Mesendoderm (in vitro differentiated cells): ENCODE measurements around the gene IL7R.

Experiments used
- DNase-seq: peaks from one replicate; pipeline ENCODE4 v3.0.0; 2013
- H2AK5ac ChIP-seq: 2 replicates; pipeline ENCODE4 v1.6.1; 2013; ENCODE audit warnings: low read length, inconsistent platforms
- H2BK120ac ChIP-seq: 2 replicates; pipeline ENCODE4 v1.6.1; 2013; ENCODE audit warnings: low read depth, mild to moderate bottlenecking, low read length, moderate library complexity, mixed read lengths
- H2BK15ac ChIP-seq: replicated peaks from 2 replicates; pipeline ENCODE4 v1.6.1; 2013; ENCODE audit warnings: low read depth, mild to moderate bottlenecking, moderate library complexity
- H2BK5ac ChIP-seq: 2 replicates; pipeline ENCODE4 v1.6.1; 2013; ENCODE audit warnings: low read length, inconsistent platforms
- H3K18ac ChIP-seq: 2 replicates; pipeline ENCODE4 v1.6.1; 2013; ENCODE audit warnings: mild to moderate bottlenecking, low read length, mixed read lengths
- H3K23ac ChIP-seq: one replicate; pipeline ENCODE4 v1.6.1; 2013; ENCODE audit warnings: low read length
- H3K27ac ChIP-seq: 2 replicates; pipeline ENCODE4 v1.5.1; 2013; ENCODE audit warnings: low read depth, mild to moderate bottlenecking, inconsistent platforms, low read length, moderate library complexity
- H3K27me3 ChIP-seq: 2 replicates; pipeline ENCODE4 v1.6.1; 2013; ENCODE audit warnings: low read length, control low read depth, mild to moderate bottlenecking, inconsistent platforms; ENCODE audit not compliant: insufficient read depth, poor library complexity
- H3K36me3 ChIP-seq: 2 replicates; pipeline ENCODE4 v1.6.1; 2013; ENCODE audit warnings: low read length, inconsistent platforms; ENCODE audit not compliant: control insufficient read depth, insufficient read depth
- H3K4ac ChIP-seq: one replicate; pipeline ENCODE4 v1.6.1; 2013; ENCODE audit warnings: low read depth, mild to moderate bottlenecking, low read length, moderate library complexity
- H3K4me1 ChIP-seq: 2 replicates; pipeline ENCODE4 v1.6.1; 2013; ENCODE audit warnings: low read depth, low read length, inconsistent platforms; ENCODE audit not compliant: control insufficient read depth
- H3K4me2 ChIP-seq: 2 replicates; pipeline ENCODE4 v1.6.1; 2013; ENCODE audit warnings: low read length
- H3K4me3 ChIP-seq: 2 replicates; pipeline ENCODE4 v1.5.1; 2013; ENCODE audit warnings: mild to moderate bottlenecking, low read length
- H3K56ac ChIP-seq: one replicate; pipeline ENCODE4 v1.6.1; 2013; ENCODE audit warnings: low read length
- H3K79me1 ChIP-seq: 2 replicates; pipeline ENCODE4 v1.6.1; 2013; ENCODE audit warnings: low read length, inconsistent platforms
- H3K79me2 ChIP-seq: 2 replicates; pipeline ENCODE4 v1.6.1; 2013; ENCODE audit warnings: mild to moderate bottlenecking, low read length; ENCODE audit not compliant: control insufficient read depth, insufficient read depth
- H3K9ac ChIP-seq: 2 replicates; pipeline ENCODE4 v1.6.1; 2013; ENCODE audit warnings: low read length, inconsistent platforms
- H4K5ac ChIP-seq: one replicate; pipeline ENCODE4 v1.6.1; 2013; ENCODE audit warnings: low read length
- H4K8ac ChIP-seq: one replicate; pipeline ENCODE4 v1.6.1; 2013; ENCODE audit warnings: low read depth, mild to moderate bottlenecking, control low read depth, low read length, moderate library complexity
- WGBS: extraction: QIAGEN DNeasy Blood & Tissue Kit; methylation state at CpG from one replicate; pipeline ENCODE4 v1.1.7; 2013; ENCODE audit warnings: low lambda C conversion rate, missing lambda C conversion rate; ENCODE audit not compliant: insufficient coverage; ENCODE audit errors: extremely low coverage; 5-methylcytosine and 5-hydroxymethylcytosine counted together

IL7R gene

DNA sequence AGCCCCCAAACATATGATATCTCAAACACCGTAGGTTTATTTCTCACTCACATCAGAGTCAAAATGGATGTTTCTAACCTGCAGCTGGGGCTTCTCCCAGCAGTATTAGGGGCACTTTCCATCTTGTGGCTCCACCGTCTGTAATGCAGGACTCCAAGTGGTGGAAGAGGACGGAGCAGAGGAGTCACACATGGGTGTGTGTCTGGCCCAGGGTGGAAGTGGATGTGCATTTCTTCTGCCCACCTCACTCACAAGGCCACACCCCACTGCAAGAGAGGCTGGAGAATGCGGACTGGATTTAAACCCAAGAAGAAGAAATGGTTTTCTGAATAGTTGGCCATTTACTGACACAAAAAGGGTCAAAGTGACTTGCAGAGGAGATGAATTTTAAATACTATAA is 13.9 kb downstream of the IL7R start:
- no peaks in the 10 kb centered on the region for H3K79me2 ChIP-seq
- H3K79me1 ChIP-seq, result no peaks in the 10 kb centered on the region
- H3K23ac ChIP-seq, result no peak overlapping the region
- H3K27me3 ChIP-seq, result no peaks in the 10 kb centered on the region
- H3K4me2 ChIP-seq, result no peak overlapping the region
- H2AK5ac ChIP-seq, result no peak overlapping the region
- H3K18ac ChIP-seq, result no peak overlapping the region
- no peak overlapping the region for H3K4me3 ChIP-seq
- H4K5ac ChIP-seq, result no peak overlapping the region
- no peak overlapping the region for H3K9ac ChIP-seq
- no CpG with 5 or more reads among the region's 4 CpGs for WGBS
- H4K8ac ChIP-seq, result no peak overlapping the region
- H2BK5ac ChIP-seq, result no peak overlapping the region
- no peaks in the 10 kb centered on the region for H3K4me1 ChIP-seq
- H2BK15ac ChIP-seq, result no peak overlapping the region
- no peak overlapping the region for H2BK120ac ChIP-seq
- H3K27ac ChIP-seq, result no peak overlapping the region
- H3K4ac ChIP-seq, result no peak overlapping the region
- no peak for DNase-seq
- H3K56ac ChIP-seq, result no peak overlapping the region
- H3K36me3 ChIP-seq, result no peaks in the 10 kb centered on the region

DNA sequence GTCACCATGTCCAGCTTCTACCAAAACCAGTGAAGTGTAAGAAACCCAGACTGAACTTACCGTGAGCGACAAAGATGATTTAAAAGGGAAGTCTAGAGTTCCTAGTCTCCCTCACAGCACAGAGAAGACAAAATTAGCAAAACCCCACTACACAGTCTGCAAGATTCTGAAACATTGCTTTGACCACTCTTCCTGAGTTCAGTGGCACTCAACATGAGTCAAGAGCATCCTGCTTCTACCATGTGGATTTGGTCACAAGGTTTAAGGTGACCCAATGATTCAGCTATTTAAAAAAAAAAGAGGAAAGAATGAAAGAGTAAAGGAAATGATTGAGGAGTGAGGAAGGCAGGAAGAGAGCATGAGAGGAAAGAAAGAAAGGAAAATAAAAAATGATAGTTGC is 19.8 kb downstream of the IL7R start:
- H3K79me1 ChIP-seq, result no peaks in the 10 kb centered on the region
- no CpG with 5 or more reads among the region's 2 CpGs for WGBS
- no peak overlapping the region for H3K27ac ChIP-seq
- H4K5ac ChIP-seq, result no peak overlapping the region
- no peak overlapping the region for H2BK120ac ChIP-seq
- no peak overlapping the region for H3K4me2 ChIP-seq
- no peak overlapping the region for H2BK5ac ChIP-seq
- no peak overlapping the region for H3K56ac ChIP-seq
- H2AK5ac ChIP-seq, result no peak overlapping the region
- no peak overlapping the region for H3K23ac ChIP-seq
- H3K4ac ChIP-seq, result no peak overlapping the region
- H3K4me3 ChIP-seq, result no peak overlapping the region
- no peak overlapping the region for H3K9ac ChIP-seq
- no peaks in the 10 kb centered on the region for H3K79me2 ChIP-seq
- no peaks in the 10 kb centered on the region for H3K27me3 ChIP-seq
- H3K18ac ChIP-seq, result no peak overlapping the region
- no peak overlapping the region for H2BK15ac ChIP-seq
- H4K8ac ChIP-seq, result no peak overlapping the region
- no peak for DNase-seq
- no peaks in the 10 kb centered on the region for H3K36me3 ChIP-seq
- no peaks in the 10 kb centered on the region for H3K4me1 ChIP-seq

DNA sequence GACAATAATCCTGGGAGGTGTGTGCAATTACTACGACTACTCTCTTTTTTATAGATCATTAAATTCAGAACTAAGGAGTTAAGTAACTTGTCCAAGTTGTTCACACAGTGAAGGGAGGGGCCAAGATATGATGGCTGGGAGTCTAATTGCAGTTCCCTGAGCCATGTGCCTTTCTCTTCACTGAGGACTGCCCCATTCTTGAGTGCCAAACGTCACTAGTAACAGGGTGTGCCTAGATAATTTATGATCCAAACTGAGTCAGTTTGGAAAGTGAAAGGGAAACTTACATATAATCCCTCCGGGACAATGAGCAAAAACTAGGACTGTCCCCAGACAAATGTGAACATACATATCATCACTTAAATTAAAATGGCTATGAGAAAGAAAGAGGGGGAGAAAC is 20.2 kb downstream of the IL7R start:
- no peak overlapping the region for H2BK15ac ChIP-seq
- no peaks in the 10 kb centered on the region for H3K4me1 ChIP-seq
- DNase-seq, result no peak
- no peaks in the 10 kb centered on the region for H3K36me3 ChIP-seq
- H3K56ac ChIP-seq, result no peak overlapping the region
- H2AK5ac ChIP-seq, result no peak overlapping the region
- H3K79me2 ChIP-seq, result no peaks in the 10 kb centered on the region
- H3K4ac ChIP-seq, result no peak overlapping the region
- H3K9ac ChIP-seq, result no peak overlapping the region
- no peak overlapping the region for H4K8ac ChIP-seq
- no peaks in the 10 kb centered on the region for H3K27me3 ChIP-seq
- no peak overlapping the region for H3K27ac ChIP-seq
- H2BK5ac ChIP-seq, result no peak overlapping the region
- H4K5ac ChIP-seq, result no peak overlapping the region
- no peak overlapping the region for H3K18ac ChIP-seq
- H3K4me2 ChIP-seq, result no peak overlapping the region
- H3K23ac ChIP-seq, result no peak overlapping the region
- no peak overlapping the region for H2BK120ac ChIP-seq
- no peak overlapping the region for H3K4me3 ChIP-seq
- H3K79me1 ChIP-seq, result no peaks in the 10 kb centered on the region
- WGBS, result no CpG with 5 or more reads among the region's 3 CpGs

DNA sequence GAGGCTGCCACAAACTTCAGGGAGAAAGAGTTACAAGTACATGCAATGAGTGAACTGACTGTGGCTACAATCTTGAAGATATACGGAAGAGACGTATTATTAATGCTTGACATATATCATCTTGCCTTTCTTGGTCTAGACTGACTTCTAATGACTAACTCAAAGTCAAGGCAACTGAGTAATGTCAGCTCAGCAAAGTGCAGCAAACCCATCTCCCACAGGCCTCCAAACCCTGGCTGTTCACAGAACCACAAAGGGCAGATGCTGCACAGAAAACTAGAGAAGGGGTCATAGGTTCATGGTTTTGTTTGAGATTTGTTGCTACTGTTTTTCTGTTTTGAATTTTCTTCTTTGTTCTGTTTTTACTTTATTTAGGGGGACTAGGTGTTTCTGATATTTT is 21.0 kb downstream of the IL7R start:
- no CpG with 5 or more reads among the region's 2 CpGs for WGBS
- Histone ChIP-seq H3K4me3 (no peak overlapping the region), H3K27ac (no peak overlapping the region)

DNA sequence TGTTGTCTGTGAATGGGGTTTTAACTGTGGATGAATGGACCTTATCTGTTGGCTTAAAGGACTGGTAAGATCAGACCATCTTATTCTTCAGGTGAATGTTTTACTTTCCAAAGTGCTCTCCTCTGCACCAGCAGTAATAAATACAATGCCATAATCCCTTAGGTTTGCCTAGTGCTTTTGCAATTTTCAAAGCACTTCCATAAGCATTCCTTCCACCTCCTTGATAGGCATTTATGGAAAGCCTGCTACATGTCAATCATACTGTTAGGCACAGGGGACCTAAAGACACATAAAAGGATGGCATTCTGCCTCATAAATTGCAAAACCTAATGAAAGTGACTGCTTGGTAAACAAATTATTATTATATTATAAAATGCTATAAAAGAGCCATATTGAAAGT is 21.4 kb downstream of the IL7R start:
- H3K79me2 ChIP-seq, result no peaks in the 10 kb centered on the region
- no peaks in the 10 kb centered on the region for H3K27me3 ChIP-seq
- no peak overlapping the region for H4K5ac ChIP-seq
- no peak overlapping the region for H3K18ac ChIP-seq
- H4K8ac ChIP-seq, result no peak overlapping the region
- H2BK15ac ChIP-seq, result no peak overlapping the region
- H3K4me3 ChIP-seq, result no peak overlapping the region
- H3K9ac ChIP-seq, result no peak overlapping the region
- no peak overlapping the region for H3K4ac ChIP-seq
- no peak overlapping the region for H2BK5ac ChIP-seq
- H3K79me1 ChIP-seq, result no peaks in the 10 kb centered on the region
- no peak overlapping the region for H3K27ac ChIP-seq
- no peak overlapping the region for H2AK5ac ChIP-seq
- no peak for DNase-seq
- H3K23ac ChIP-seq, result no peak overlapping the region
- no peak overlapping the region for H3K4me2 ChIP-seq
- no peaks in the 10 kb centered on the region for H3K4me1 ChIP-seq
- H3K56ac ChIP-seq, result no peak overlapping the region
- H2BK120ac ChIP-seq, result no peak overlapping the region
- no peaks in the 10 kb centered on the region for H3K36me3 ChIP-seq

More for the DNA sequence above, 21.0 kb downstream of the IL7R start:
- Histone ChIP-seq H2BK5ac (no peak overlapping the region), H3K36me3 (no peaks in the 10 kb centered on the region), H3K4me1 (no peaks in the 10 kb centered on the region), H2AK5ac (no peak overlapping the region), H3K4me2 (no peak overlapping the region), H3K79me2 (no peaks in the 10 kb centered on the region), H4K5ac (no peak overlapping the region), H4K8ac (no peak overlapping the region), H3K18ac (no peak overlapping the region), H3K56ac (no peak overlapping the region), H2BK120ac (no peak overlapping the region), H3K23ac (no peak overlapping the region), H3K79me1 (no peaks in the 10 kb centered on the region), H3K9ac (no peak overlapping the region), H3K4ac (no peak overlapping the region), H2BK15ac (no peak overlapping the region), H3K27me3 (no peaks in the 10 kb centered on the region)
- DNase-seq, result no peak

DNA sequence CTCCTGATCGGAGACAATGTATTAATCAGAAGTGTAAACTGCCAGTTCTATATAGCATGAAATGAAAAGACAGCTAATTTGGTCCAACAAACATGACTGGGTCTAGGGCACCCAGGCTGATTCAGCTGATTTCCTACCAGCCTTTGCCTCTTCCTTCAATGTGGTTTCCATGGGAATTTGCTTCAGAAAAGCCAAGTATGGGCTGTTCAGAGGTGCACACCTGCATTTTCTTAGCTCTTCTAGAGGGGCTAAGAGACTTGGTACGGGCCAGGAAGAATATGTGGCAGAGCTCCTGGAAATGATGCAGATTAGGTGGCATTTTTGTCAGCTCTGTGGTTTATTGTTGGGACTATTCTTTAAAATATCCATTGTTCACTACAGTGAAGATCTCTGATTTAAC is 22.4 kb downstream of the IL7R start:
- Histone ChIP-seq H3K56ac (no peak overlapping the region), H2BK15ac (no peak overlapping the region), H3K9ac (no peak overlapping the region), H3K4me1 (no peaks in the 10 kb centered on the region), H3K27ac (no peak overlapping the region), H2AK5ac (no peak overlapping the region), H2BK5ac (no peak overlapping the region), H3K4ac (no peak overlapping the region), H3K4me3 (no peak overlapping the region), H4K5ac (no peak overlapping the region), H2BK120ac (no peak overlapping the region), H3K27me3 (no peaks in the 10 kb centered on the region), H3K36me3 (no peaks in the 10 kb centered on the region), H3K18ac (no peak overlapping the region), H3K23ac (no peak overlapping the region), H3K79me2 (no peaks in the 10 kb centered on the region), H4K8ac (no peak overlapping the region), H3K79me1 (no peaks in the 10 kb centered on the region), H3K4me2 (no peak overlapping the region)
- no CpG with 5 or more reads among the region's 2 CpGs for WGBS
- no peak for DNase-seq
